GM20431 (cell line): ENCODE data around the gene AKAP13.

Source experiments
- in situ Hi-C: fragments of 300-500 bp; cut with MseI, MboI; formaldehyde crosslinking; loops from one replicate; pipeline ENCODE4 v1.15.0; 2020; ENCODE audit warnings: low sequenced_read_pairs; ENCODE audit not compliant: unreplicated experiment

Gene AKAP13

DNA sequence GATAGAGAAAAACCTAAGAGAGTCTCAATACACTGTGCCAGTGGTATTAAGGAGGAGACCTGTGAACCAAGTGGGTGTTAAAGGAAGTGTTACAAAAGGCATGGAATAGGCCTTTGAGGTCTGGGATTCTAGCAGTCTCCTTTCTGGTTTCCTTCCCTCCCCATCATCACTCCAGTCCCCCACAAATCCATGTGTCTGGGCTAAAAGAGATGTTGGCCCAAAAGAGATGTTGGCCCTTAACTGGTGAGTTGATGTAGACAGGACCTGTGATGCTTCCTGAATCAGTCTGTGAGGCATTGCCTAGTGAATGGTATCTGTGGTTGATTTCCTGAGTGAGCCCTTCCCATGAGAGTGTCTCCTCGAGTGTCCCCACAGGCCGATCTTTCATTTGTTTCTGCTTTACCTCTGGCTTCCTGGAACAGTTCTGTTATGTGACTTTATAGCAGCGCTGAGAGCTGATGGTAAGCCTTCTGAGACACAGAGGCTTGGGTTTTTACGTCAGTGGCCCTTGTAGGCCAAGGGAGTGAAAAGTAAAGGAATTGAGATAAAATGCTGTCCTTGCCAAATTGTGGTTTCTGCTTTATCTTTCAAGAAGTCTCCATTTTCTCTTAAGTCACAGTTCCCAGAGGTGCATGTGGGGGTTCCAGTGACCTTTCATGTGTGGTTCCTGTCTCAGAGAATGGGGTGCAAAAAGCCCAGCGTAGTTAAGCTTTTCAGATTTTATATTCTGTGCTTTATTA is 326.5 kb downstream of the AKAP13 start:
- in situ Hi-C loops, result no loop called here

DNA sequence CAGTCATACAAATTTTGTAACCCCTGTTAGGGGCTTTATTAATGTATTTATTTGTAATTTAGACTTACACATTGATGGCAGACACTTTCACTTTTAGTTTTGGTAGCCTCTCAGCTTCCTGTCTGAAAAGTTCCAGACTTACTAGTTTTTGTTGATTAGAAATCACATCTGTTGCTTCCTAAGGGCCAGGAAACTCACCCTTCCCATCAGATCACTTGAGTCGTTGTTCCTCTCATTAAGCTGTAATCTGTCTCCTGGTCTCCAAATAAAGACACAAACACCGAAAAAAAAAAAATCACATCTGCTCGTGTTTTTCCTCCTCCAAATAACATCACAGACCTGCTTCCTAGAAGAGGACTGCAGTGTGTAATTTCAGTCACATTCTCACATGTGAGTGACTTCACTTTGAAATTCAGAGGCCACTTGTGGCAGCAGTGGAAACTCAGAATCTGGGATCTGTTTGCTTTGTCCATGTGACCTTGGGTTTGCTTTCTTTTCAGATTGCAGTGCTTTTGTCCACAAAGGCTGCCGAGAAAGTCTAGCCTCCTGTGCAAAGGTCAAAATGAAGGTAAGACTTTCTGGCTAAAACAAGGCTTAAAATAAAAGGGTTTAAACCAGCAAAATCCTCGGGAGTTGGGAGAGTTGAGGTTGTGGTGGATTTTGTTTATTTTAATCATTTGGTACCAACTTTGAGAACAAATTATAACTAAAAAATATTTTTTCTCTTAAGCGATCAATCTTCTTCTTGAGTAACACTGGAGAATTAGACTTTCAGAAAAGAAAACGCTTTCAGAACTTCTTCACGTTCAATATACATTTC is 327.3 kb downstream of the AKAP13 start:
- in situ Hi-C loops, result no loop called here

GRCh38 chr15:85708402-85708941 is 328.1 kb downstream of the AKAP13 start:
- in situ Hi-C loops, result no loop called here

DNA sequence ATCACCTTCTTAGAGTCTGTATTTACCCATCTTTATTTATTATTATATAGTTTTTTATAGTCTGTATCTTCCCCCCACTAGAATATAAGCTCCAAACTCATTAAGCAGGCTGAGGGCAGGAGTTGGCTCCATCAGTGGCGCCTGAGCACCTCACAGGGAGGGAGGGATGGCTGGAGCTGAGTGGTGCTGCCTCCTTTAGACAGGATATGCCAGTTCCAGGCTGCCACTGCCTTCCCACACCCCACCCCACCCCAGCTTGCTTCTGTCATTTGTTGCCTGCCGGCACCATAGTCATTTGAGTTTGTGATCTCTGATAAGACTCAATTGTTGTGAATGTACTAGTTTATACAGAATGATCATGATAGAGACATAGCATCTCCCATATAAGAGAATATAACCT is 328.8 kb downstream of the AKAP13 start:
- in situ Hi-C loops, result no loop called here

DNA sequence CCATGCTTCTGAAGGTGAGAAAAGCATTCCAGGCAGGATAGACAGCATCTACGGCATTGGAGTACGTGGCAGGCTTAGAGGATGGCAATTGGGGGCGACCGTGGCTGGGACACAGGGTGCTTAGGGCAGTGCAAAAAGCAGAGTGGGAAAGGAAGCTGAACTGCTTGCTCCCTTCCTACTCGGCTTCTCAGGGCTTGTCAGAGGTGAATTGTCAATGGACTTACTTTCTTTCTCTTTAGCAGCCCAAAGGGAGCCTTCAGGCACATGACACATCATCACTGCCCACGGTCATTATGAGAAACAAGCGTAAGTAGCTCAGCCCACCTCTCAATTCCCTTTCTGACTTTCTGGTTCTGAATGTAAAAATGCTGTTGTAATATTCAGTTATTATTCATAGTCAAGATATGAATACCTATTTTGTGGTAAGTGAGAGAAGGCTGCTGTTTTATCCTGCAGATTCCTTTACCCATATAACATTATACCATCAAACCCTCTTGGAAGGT is 330.0 kb downstream of the AKAP13 start:
- in situ Hi-C loops, result no loop called here

DNA sequence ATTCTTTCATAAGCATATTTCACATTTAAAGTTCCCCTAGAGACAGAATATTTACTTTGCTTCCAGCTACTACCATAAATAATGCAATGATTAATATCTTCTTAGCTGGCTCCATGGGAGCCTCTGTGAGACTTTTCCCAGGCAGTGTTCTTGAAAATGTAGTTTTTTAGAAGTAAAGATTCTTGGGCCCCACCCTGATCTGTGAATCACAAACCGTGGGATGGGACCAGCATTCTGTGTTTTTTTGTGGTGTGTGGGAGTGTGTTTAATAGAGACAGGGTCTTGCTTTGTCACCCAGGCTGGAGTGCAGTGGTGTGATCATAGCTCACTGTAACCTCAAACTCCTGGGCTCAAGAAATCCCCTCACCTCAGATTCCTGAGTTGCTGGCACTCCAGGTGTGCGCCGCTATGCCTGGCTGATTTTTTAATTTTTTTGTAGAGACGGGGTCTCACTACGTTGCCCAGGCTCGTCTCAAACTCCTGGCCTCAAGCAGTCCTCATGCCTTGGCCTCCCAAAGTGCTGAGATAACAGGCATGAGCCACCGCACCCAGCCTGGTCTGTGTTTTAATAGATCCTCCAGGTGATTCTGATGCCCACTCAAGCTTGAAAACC is 331.3 kb downstream of the AKAP13 start:
- in situ Hi-C loops, result no loop called here

- in situ Hi-C loops, result no loop called here
Measured at GRCh38 chr15:85716261-85716660, 335.9 kb downstream of the AKAP13 start.

DNA sequence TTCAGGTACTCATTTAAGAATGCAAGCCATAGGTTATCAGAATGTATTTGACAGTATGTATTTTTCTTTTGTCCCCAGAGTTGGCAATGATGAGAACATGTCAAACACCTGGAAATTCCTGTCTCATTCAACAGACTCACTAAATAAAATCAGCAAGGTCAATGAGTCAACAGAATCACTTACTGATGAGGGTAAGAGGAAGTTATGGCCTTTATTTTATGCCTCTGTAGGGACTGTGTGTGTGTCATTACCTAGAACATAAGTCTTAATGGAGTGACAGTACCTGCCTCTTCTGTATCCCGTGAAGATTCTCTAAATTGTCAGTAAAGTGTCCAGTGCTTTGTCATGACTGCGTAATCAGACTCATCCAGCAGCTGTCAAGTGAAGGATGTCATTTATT is 336.8 kb downstream of the AKAP13 start:
- in situ Hi-C loops, result no loop called here

DNA sequence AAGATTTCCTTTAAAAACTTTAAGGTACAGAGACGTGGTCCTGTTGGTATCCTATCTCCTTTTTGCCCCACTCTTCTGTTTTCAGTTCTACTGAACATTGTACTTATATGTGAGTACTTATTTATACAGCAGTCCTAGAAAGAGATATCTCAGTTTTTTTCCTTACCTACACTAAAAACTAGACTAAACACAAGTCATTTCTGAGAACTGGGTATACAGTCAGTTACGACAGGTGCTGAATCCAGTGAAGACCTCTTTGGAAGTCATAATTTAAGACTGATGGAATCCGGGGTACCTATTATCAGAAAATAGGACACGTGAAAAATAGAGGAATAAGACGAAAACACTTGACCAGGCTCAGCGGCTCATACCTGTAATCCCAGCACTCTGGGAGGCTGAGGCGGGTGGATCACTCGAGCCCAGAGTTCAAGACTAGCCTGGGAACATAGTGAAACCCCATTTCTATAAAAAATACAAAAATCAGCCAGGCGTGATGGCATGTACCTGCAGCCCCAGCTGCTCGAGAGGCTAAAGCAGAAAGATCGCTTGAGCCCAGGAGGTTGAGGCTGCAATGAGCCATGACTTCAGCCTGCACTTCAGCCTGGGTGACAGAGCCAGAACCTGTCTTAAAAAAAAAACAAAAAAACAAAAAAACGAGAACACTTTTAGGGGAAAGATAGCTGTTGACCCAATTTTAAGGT is 338.0 kb downstream of the AKAP13 start:
- in situ Hi-C loops, result no loop called here

GRCh38 chr15:85718981-85719380 is 338.6 kb downstream of the AKAP13 start:
- in situ Hi-C loops, result no loop called here

- in situ Hi-C loops, result no loop called here
Measured at GRCh38 chr15:85722374-85723152, 342.2 kb downstream of the AKAP13 start.

DNA sequence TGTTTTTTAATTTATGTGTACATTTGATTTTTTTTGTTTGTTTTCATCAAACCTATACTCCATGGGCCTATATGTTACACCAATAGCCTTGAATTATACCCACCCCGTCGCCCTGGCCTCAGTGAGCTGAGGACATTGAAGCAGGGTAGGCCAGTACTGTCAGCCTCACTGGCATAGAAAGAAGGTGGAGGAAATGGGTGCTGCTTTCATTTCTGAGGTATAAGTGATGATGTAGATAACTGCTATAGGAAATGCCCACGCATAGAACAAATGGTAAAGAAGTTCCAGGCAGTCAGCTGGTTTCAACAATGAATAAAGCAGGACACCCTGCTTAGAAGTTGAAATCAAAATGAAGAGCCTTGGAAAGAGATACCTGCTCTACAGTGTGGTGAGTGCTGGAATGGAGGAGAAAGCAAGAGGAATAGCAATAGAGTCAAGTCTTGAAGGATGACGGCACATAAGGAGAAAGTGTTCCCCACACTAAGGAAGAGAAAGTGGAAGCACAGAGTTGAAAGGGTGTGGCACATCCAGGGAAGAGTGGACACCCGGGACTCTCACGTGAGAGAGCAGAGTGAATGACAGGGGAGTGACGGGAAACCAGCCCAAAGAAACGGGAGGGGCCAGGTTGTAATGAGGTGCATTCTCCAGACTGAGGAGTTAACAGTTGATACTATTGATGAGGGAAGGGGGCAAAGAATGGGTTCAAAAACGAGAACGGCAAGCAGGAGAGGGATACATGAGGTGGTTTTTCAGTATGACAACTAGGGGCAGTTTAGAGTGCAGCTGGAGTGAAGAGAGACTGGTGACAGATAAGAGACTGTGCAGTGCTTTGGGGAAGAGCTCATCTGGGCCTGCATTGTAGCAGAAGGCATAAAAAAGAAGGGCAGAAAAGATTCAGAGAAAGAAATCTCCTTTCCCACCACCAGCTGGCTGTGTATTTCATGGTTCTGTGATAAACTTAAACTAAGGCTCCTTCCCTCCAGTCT is 343.9 kb downstream of the AKAP13 start:
- in situ Hi-C loops, result no loop called here

GRCh38 chr15:85725019-85725418 is 344.6 kb downstream of the AKAP13 start:
- in situ Hi-C loops, result no loop called here

DNA sequence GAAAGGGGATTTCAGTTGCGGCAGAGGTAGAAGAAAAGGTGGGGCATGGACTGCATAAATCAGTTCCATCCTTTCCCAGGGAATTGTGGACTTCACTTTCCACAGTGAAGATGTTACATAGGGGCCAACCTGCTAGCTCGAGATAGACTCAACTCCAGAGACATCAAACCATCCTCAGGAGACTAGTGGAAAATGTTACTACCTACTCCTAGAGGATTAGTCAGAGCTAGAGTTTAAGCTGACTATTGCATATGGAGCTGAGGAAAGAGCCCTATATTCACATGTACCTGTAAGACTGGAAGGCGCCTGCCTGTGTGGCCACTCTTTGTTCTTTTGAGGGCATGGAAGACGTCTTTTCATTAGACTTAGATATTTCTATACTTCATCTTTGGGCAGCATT is 345.2 kb downstream of the AKAP13 start:
- in situ Hi-C loops, result no loop called here

DNA sequence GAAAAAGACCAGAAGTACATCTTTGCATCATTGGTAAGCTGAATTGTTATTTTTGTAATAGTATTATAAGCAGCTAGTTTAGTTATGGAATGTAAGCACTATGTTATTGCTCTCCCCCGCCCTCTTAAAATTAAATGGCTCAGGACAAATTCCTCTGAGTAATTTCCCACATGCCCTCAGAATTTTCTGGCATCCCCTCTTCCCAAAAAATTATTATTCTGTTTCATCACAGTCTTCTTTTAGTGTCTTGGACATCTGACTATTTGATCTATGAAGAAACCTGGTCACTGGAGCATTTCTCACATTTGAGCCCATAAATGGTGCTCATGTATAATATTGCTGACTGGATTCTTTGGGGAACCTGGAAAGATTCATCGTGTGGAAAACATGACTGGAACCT is 346.1 kb downstream of the AKAP13 start:
- in situ Hi-C loops, result no loop called here

- in situ Hi-C loops, result no loop called here
Measured at GRCh38 chr15:85727068-85727467, 346.7 kb downstream of the AKAP13 start.

- in situ Hi-C loops, result no loop called here
Measured at GRCh38 chr15:85730001-85730820, 349.8 kb downstream of the AKAP13 start.
